T-helper 2 cell treated with Interferon-gamma antibody and Interleukin-4, amounts not matched to agents 100 ng/mL and 5 ng/mL, for 36 hours (primary cell): ENCODE measurements around the gene ANTXR2. TPM values are rescaled to one million over a fixed set of nuclear protein-coding genes. Genes with fewer than 3 reads are reported as not detected.
"Not testable (repeated sequence)": the region's sequence is repeated elsewhere in the genome, so short reads cannot be mapped to it uniquely, and the experiment has no call there.

Experiments
- intact Hi-C: fragments of 100-400 bp; cut with micrococcal nuclease; formaldehyde crosslinking; loops from one replicate; pipeline ENCODE4 v1.15.1; 2023
- total RNA-seq: library from RNA; stranded (reverse); gene quantifications from 2 replicates; pipeline ENCODE4 v1.2.3, GENCODE V29; 2022

The ANTXR2 gene
- total RNA-seq, 1 donor from 2014 or later = 26.5 TPM

- intact Hi-C loops = no loop called here
Measured at GRCh38 chr4:79927931-79928330, 145.1 kb downstream of the ANTXR2 start.

DNA sequence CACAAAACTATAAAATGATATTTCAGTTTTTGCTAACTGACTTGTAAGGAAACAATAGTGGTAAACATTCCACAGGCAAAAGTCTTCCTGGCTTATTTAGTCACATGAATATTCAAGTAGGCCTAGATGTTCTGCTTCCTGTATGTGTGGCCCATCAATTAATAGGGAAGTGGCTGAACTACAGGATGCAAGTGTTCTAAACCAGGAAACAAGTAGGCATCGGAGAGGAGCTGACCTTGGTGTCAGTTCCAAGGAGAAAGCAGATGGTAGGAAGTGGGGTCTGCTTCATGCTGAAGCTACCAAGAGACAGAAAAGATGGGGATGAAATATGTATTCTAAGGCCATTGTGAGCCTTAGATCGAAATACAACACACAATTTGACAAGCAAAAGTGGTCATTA, 149.7 kb downstream of the ANTXR2 start:
- intact Hi-C loops = loop anchor here (5.0 kb wide), 1 partner anchor 134 kb away; no protein-coding TSS in a partner anchor

- intact Hi-C loops = loop anchor here (5.0 kb wide), 1 partner anchor 135 kb away; no protein-coding TSS in a partner anchor
Measured at GRCh38 chr4:79922011-79922410, 151.0 kb downstream of the ANTXR2 start.

DNA sequence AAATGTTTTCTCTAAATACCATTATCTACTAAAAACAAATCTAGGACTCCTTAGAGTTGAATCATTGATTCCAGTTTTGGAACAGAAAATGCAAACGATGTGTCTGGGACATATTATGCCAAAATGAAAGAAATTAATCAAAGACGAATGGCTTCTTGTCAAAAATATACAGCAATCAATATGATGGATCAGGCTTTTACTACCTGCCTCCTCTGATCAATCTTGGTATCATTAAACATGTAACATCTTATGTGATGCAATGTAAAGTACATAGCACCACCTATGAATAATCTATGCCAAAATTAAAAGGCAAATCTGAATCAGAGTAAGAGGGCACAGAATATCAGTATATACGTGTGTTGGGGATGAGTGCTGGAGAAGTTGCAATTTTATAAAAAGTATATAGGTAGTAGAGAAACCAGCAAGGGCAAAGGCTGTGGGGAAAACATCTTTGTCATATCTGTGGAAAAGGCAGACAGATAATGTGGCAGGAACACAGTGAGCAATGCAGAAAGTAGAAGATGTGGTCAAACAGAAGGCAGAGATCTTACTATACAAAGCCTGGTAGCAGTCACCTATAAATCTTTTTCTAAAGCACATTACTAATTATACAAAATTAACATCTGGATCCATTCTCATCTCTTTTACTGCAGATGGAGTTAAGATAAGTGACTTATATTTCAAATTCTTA, 152.7 kb downstream of the ANTXR2 start:
- intact Hi-C loops = loop anchor here (5.0 kb wide), 1 partner anchor 137 kb away; no protein-coding TSS in a partner anchor

GRCh38 chr4:79918292-79918691, 154.7 kb downstream of the ANTXR2 start:
- intact Hi-C loops = loop anchor here (5.0 to 10.0 kb wide), 2 partner anchors 284 to 963 kb away; no protein-coding TSS in a partner anchor

DNA sequence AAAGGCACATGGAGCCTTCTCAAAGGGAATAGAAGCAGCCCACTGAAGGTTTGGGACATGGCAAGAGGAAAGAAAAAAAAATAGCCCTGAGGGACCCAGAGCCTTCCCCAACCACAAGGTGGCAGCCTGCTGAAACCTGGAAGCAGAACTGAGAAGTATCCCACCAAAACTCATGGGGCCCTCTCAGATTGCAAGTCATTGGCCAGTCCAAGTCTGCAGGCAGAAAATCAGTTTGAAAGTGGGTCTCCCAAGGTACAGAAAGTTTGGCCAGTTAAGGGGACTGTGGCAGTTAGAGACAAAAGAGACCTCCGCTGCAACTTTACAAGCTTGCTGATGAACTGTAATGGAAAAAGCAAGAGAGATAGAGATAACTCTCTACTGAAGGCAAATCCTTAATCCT, 155.8 kb downstream of the ANTXR2 start:
- intact Hi-C loops = loop anchor here (1.0 to 10.0 kb wide), 5 partner anchors 156 to 962 kb away; partner anchors contain the start of gene ANTXR2

DNA sequence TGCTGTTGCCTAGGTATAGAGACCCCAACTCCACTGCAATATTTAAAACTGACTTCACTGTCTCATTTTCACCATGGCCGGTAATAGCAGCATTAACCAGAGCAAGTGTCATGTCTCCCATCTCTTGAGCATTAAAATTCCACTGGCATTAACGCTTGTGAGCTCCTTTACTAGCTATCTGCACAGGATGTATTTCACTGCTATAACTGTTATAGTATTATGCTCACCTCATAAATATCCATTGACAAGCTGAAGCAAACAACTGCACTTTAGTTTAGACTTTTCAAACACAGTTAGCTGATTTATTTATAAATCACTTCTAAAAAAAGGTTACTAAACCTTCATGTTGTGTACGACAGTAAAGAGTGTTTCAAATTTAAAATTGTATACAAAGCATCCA, 157.8 kb downstream of the ANTXR2 start:
- intact Hi-C loops = loop anchor here (5.0 to 10.0 kb wide), 2 partner anchors 287 to 960 kb away; no protein-coding TSS in a partner anchor

- intact Hi-C loops = loop anchor here (10.0 kb wide), 1 partner anchor 959 kb away; no protein-coding TSS in a partner anchor
Measured at GRCh38 chr4:79913581-79913980, 159.4 kb downstream of the ANTXR2 start.

DNA sequence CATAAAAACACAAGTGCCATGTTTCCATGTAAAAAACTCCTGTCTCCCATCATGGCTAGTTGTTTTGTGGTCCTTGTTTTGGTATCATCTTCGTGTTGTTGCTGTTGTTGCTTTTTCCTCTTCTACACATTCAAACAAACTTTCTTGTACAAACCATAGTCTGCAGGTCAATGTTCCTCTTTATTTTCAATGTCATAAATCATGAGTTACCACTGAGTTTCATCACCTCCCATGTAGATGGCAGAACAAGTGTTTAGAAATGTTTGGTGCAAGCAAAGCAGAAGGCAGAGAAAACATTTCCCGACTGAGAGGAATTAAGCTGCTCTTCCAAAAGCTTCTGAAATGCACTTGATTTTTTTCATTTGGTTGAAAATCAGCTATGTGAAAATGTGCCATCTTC, 166.0 kb downstream of the ANTXR2 start:
- intact Hi-C loops = no loop called here

DNA sequence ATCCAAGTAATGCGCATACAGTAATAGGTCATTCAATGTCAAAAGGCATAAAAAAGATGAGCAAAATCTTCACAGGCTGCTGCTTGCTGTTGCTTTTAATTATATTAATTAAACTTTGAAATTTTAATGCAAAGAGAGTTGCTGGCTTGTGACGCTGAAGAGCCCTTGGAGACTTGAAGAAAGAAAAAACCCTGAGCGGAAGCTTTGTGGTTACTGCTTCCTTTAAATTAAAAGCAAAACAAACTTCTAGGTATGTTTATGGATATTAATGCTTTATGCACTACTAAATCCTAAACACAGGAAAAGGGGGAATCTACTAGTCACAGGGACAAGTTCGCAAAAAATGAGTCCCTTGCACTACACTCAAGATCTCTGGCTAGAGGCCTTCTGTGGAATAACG, 166.7 kb downstream of the ANTXR2 start:
- intact Hi-C loops = no loop called here

- intact Hi-C loops = no loop called here
Measured at GRCh38 chr4:79905212-79905611, 167.8 kb downstream of the ANTXR2 start.

GRCh38 chr4:79904331-79904730, 168.7 kb downstream of the ANTXR2 start:
- intact Hi-C loops = no loop called here

DNA sequence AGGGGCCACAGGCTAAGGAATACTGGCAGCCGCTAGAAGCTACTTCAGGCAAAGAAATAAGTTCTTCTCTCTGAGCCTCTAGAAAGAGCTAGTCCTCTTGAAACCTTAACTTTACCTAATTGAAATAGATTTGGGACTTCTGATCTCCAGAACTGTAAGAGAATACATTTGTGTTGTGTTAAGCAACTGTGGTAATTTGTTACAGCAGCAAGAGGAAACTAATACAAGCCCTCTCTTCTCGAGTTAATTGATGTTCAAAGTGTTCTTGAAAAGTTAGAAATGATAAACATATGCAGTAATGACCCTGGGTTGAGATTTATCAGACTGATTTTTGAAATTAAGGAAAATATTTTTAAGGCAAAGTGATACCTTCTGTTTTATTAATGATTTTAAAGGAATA, 172.8 kb downstream of the ANTXR2 start:
- intact Hi-C loops = no loop called here

DNA sequence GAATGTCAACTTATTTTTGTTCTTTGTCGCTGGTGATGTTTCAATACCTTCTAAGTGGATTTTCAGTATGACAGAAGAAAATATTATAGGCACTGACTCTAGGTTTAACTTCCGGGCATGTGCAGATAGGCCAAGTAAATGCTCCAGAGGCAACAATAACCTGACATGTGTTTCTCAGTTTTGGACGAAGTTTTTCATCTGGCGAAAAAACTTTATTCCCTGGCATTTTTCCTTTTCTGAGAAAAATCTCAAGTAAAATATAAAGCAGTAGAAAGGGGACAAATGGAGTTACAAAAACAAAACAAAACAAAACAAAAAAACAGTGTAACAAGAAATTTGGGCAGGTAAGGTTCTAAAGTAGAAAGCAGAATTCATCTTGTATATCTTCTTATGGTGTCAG, 173.5 kb downstream of the ANTXR2 start:
- intact Hi-C loops = no loop called here

DNA sequence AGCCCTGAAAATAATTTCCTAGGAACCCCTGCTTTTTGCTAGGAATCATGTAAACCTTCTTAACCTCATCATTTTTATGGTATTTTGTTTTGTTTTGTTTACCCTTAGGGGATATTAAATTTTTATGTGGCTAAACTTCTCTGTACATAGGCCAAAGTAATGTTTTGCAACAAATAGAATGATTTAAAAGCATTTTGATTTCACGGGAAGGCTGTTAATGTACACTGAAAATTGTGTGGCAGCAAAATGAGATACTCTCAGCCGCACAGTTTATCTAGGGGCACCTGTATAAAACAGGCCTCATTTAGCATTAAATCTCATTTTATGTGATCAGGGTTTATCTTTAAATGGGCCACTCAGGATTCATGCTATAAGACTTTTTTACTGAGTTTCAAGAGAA, 175.0 kb downstream of the ANTXR2 start:
- intact Hi-C loops = no loop called here

GRCh38 chr4:79897174-79897573, 175.9 kb downstream of the ANTXR2 start:
- intact Hi-C loops = no loop called here

- intact Hi-C loops = no loop called here
Measured at GRCh38 chr4:79893456-79893855, 179.6 kb downstream of the ANTXR2 start.

- intact Hi-C loops = not testable (repeated sequence)
Measured at GRCh38 chr4:79889026-79889425, 184.0 kb downstream of the ANTXR2 start.

DNA sequence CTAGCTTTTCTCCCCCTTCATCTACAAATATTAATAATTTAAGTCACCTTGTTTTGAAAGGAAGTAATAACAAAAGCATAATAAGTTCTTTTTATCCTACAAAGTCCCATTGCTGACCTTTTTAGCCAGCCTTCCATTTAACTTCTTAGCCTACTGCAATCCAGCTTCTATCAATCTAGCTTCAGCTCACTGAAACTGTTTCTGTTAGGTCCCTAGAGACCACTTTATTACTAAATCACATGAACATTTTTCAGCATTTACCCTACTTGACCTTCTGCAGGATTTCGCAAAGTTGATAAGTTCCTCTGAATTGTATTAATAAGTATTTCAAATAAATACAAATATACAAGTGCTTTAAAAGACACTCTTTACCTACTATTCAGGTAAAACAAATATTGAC, 186.5 kb downstream of the ANTXR2 start:
- intact Hi-C loops = no loop called here

DNA sequence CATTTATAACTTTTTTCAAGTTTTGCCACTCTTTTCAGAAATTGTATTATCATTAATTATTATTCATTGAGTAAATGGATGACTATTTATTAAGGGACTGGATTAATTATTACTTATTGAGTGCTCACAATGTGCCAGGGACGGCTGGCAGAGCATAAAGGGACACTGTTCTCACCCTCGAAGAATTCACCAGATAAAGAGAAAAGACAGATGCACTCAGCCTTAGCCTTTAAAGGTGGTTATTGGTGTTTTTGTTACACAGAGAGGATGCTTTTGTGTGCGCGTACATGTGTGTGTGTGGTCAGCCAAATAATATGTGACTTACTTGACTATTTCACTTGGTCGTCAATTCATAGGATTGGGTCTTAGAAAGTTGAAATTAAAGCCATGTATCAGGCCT, 187.0 kb downstream of the ANTXR2 start:
- intact Hi-C loops = no loop called here

DNA sequence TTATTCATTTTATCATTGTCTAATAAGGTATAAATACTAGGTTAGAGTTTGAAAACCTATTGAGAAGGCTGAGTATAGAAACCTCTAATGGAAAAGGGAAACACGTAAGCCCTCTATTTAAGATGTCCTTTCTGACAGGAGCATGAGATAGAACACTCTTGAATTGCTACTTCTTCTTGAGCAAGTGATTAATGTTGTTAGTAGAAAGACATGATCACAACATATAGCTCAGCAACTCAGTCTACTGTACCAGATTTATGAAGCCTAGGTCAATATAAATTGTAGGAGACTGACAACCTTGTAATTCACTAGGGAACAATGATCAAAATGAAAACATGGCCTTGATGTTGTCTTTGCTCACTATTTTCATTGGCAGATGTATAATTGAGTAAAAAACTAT, 189.7 kb downstream of the ANTXR2 start:
- intact Hi-C loops = no loop called here

GRCh38 chr4:79882806-79883205, 190.2 kb downstream of the ANTXR2 start:
- intact Hi-C loops = no loop called here

GRCh38 chr4:79881407-79881806, 191.6 kb downstream of the ANTXR2 start:
- intact Hi-C loops = no loop called here
